Anterior cingulate cortex (tissue), 58 donors: ENCODE data around the gene KIF5A.
"Not testable (repeated sequence)": the region's sequence is repeated elsewhere in the genome, so short reads cannot be mapped to it uniquely, and the experiment has no call there.

Experiments
- DNase-seq, 58 donors: peaks; one replicate each; lab custom pipeline; 2025; lab: John Stamatoyannopoulos, UW

The KIF5A gene

GRCh38 chr12:57552306-57552651 is 2.4 kb downstream of the KIF5A start:
- no peak for DNase-seq

- DNase-seq: no peak
These were observed 3.0 kb downstream of the KIF5A start for GRCh38 chr12:57552835-57553313.

GRCh38 chr12:57553343-57554202 is 3.7 kb downstream of the KIF5A start:
- peak in 1 of 58 donors; percentile 24 for DNase-seq

GRCh38 chr12:57554453-57554852 is 4.6 kb downstream of the KIF5A start:
- DNase-seq: no peak

- DNase-seq: no peak
These were observed 5.1 kb downstream of the KIF5A start for GRCh38 chr12:57554897-57555296.

- no peak for DNase-seq
These were observed 9.0 kb downstream of the KIF5A start for GRCh38 chr12:57558864-57559263.

- no peak for DNase-seq
These were observed 10.7 kb downstream of the KIF5A start for GRCh38 chr12:57560516-57560915.

- not testable (repeated sequence) for DNase-seq
These were observed 11.3 kb downstream of the KIF5A start for GRCh38 chr12:57561117-57561516.

- DNase-seq: no peak
These were observed 13.5 kb downstream of the KIF5A start for GRCh38 chr12:57563358-57563757.

GRCh38 chr12:57564178-57564740 is 14.4 kb downstream of the KIF5A start:
- no peak for DNase-seq

GRCh38 chr12:57568838-57569237 is 19.0 kb downstream of the KIF5A start:
- DNase-seq: no peak

GRCh38 chr12:57569858-57570257 is 20.0 kb downstream of the KIF5A start:
- DNase-seq: no peak

GRCh38 chr12:57570438-57570837 is 20.6 kb downstream of the KIF5A start:
- DNase-seq: not testable (repeated sequence)

GRCh38 chr12:57571926-57572762 is 22.3 kb downstream of the KIF5A start:
- no peak for DNase-seq

- DNase-seq: no peak
These were observed 25.0 kb downstream of the KIF5A start for GRCh38 chr12:57574795-57575194.

GRCh38 chr12:57575771-57576612 is 26.1 kb downstream of the KIF5A start:
- no peak for DNase-seq

GRCh38 chr12:57576613-57577160 is 26.8 kb downstream of the KIF5A start:
- DNase-seq: no peak

GRCh38 chr12:57577981-57578758 is 28.3 kb downstream of the KIF5A start:
- no peak for DNase-seq

- DNase-seq: no peak
These were observed 29.2 kb downstream of the KIF5A start for GRCh38 chr12:57579011-57579410.
